ENCODE data around the gene TLCD3B.
"Not testable (repeated sequence)": the region's sequence is repeated elsewhere in the genome, so short reads cannot be mapped to it uniquely, and the experiment has no call there.

Gene TLCD3B

DNA sequence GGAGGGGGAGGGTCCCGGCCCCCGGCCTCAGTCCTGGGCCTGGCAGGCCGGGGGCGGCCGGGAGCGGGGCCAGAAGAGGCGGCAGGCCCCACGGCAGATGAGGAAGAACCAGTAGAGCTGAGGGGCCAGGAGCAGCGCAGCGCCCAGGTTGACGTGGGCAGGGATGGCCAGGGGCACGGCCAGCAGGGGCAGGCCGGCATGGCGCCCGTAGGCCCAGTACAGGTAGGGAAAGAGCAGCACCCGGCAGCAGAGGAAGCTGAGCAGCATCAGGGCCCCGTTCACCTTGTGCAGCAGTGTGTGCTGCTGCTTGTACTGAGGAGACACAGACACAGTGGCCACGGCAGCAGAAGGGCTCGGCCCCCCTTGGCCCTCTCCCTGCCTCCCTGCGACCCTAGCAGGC, 5.9 kb downstream of the TLCD3B start:
- DNase-seq: no peak

DNA sequence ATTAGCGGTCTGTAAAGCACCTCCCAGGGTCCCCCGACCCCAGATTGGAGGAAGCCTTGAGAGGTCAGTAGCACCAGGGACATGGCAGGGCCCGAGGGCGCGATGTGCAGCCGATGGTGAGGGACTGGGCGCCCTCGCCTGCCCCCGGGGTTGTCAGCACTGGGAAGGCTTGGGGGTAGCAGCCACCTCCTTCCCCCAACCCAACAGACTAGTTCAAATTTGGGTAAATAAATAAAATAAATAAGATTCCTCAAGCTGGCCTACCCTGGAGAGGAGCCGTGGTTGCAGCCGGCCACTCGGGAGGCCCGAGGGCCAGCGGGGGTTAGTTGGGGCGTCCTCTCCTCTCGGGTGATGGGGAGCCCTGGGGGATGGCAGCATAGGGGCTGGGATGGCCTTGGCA, 6.6 kb downstream of the TLCD3B start:
- no peak for DNase-seq

DNA sequence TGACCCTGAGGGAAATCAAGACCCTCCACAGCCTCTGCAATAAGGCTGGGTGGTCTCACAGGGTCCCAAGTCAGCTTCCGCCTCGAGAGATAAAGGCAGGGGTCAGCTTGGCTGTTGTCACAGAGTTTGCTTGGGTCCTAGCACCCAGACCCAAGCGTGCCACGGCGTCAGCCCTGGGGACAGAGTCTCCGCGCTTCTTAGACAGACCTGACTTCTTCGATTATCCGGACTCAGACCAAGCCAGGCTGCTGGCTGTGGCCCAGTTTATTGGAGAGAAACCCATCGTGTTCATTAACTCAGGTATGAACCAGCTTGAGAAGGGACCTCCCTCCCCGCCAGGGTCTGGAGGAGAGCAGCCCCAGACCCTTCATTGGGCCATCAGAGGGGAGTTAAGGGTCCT, 7.5 kb downstream of the TLCD3B start:
- DNase-seq: no peak

DNA sequence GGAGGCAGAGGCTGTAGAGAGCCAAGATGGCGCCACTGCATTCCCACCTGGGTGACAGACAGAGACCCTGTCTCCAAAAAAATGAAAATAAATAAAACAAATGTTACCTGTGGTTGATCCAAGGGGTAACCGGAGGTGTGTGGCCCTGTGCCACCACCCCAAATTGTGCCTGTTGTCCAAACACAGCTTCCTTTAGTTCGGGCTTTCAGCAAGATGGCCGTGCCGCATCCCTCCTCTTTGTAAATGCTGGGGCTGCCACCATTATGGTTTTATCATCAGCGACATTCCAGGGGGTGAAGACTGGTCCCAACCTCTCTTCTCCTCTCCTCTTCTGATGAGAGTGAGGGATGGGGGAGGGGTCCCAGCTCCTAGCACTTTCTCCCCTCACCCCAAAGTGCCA, 8.2 kb downstream of the TLCD3B start, which contains the start of gene C16orf92:
TSS of gene C16orf92 (plus strand) at position 312 of the 400 bp plus-strand sequence. CDS start 143 bp downstream, outside the sequence.
- DNase-seq: no peak

DNA sequence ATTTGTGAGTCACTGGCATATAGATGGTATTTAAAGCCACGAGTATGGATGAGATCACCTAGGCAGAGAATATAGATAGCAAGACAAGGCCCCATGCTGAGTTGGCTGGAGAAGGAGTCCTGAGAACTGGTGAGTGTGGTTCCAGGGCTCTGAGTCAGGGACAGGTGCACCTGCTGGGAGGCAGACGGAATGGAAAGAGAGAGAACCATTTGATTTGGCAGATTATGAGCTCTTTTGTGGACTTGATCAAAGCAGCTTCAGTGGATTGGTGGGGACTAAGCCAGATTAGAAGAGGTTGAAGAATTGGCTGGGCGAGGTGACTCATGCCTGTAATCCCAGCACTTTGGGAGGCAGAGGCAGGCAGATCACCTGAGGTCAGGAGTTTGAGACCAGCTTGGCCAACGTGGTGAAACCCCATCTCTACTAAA, 12.3 kb downstream of the TLCD3B start:
- DNase-seq: peak; percentile 61

DNA sequence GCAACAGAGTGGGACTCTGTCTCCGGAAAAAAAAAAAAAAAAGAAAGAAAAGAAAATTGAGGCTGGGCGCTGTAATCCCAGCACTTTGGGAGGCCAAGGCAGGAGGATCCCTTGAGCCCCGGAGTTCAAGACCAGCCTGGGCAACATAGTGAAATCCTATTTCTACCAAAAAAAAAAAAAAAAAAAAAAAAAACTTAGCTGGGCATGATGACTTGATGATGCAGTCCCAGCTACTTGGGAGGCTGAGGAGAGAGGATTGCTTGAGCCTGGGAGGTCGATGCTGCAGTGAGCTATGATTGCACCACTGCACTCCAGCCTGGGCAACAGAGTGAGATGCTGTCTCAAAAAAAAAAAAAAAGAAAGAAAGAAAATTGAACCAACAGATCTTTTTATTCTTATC, 13.1 kb downstream of the TLCD3B start:
- DNase-seq: not testable (repeated sequence)

DNA sequence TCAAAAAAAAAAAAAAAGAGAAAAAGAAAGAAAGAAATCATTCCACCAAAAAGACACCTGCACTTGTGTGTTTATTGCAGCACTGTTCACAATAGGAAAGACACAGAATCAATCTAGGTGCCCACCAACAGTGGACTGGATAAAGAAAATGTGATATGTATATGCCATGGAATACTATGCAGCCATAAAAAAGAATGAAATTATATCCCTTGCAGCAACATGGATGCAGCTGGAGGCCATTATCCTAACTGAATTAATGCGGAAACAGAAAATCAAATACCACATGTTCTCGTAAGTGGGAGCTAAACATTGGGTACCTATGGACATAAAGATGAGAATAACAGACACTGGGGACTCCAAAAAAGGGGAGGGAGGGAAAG, 13.8 kb downstream of the TLCD3B start:
- no peak for DNase-seq

DNA sequence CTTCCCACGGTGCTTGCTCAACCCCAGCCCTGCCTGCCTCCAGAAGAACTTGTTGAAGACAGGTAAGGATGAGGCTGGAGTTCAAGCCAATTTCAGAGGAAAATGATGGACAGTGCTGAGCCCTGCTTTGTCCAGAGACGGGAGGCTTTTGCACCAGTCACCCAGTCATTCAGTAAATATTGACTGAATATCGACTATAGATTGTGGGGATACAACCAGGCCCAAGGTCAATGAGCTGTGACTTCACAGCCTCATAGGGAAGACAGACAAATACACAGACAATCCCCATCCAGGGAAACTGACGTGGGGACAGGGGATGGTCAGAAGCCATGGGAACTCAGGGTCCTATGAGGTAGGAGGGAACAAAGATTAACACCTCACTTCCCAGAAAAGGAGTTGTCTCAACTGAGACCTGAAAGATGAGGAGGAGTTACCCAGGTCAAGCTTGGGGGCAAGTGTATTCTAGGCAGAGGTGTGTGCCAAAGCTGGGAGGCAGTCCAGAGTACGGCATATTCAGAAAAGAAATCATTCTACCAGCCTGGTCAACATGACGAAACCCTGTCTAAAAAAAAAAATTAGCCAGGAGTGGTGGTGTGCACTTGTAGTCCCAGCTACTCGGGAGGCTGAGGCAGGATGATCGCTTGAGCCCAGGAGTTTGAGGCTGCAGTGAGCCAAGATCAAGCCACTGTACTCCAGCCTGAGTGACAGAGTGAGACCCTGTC, 14.4 kb downstream of the TLCD3B start:
- DNase-seq: no peak

DNA sequence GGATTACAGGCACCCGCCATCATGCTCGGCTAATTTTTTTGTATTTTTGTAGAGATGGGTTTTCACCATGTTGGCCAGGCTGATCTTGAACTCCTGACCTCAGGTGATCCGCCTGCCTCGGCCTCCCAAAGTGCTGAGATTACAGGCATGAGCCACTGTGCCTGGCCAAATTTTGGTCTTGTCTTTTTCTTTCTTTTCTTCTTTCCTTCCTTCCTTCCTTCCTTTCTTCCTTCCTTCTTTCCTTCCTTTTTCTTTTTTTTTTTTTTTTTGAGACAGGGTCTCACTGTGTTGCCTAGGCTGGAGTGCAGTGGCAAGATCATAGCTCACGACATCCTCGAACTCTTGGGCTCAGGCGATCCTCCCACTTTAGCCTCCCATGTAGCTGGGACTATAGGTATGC, 15.6 kb downstream of the TLCD3B start:
- DNase-seq: not testable (repeated sequence)

DNA sequence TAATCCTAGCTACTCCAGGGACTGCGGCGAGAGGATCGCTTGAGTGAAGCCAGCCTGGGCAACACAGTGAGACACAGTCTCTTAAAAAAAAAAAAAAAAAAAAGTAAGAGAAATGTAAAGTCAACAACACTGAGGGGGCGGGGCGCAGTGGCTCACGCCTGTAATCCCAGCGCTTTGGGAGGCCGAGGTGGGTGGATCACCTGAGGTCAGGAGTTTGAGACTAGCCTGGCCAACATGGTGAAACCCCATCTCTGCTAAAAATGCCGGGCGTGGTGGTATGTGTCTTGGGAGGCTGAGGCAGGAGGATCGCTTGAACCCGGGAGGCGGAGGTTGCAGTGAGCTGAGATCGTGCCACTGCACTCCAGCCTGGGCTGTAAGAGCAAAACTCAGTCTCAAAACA, 18.5 kb downstream of the TLCD3B start:
- not testable (repeated sequence) for DNase-seq

DNA sequence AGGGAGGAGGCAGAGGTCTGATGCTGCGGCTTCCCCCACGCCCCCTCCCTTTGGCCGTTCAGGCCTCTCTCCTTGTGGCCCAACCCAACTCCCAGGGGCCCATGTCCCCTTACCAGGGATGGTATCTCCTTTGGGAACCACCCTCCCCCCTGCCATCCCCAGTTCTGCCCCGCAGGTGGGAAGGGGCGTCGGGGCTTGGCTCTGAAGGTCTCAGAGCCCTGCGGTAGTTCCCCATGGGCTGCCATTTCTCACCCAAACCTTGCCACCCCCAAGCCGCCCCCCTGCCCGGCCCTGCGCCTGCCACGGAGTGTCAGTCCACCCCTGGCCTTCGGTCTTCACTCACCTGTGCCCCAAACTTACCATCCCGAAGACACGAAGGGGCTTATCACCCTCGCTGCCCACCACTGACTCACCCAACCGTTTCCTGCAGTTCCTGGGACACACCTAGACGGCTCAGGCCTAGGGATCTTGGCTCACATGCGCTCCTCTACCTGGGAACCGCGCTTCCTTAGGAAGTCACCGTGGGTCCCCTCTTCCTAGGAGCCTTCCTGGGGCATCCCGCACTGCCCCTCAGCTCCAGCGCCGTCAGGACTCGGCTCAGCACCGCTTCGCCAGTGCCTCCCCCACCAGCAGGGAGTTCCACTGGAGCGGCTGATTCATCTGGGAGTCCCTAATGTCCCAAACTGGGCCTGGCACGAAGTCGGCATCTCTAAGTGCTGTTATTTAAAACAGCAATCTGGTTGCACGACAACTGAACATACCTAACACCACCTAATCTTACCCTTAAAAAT, 19.2 kb downstream of the TLCD3B start:
- DNase-seq: no peak

DNA sequence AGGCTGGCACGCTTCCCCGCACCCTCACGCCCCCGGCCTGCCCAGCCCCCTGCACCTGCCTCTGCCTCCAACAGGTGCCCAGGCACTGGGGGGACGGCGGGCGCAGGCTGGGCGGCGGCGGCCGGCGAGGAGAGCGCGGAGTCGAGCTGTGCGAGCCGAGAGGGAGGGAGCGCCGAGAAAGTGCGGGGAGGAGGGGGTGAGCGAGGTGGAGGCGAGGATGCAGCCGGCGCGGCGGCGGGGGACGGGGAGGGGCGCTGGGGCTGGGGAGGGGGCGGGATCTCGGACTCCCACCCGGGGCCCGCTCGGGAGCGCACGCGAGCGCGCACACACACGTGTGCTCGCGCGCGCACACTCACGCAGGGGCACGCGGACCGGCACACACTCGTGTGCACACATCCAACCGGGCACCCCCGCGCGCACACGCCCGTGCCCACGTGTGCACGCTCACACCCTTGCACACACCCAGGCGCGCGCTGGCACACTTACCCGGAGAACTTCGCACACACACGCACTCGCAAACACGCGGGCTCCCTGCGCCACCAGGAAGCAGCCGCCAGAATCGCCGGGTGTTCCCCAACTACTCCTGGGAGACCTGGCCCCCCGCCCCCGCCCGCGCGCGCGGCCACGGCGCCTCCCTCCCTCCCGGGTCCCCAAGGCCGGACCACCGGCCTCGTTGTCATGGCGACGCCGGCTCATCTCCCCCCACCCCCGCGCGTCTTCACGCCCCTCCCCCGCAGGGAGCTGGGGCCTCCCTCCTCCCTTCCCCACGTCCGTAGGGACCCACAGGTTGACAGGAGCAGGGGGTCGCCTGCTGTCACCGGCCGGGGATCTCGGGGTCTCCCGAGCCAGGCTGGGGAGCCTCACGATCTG, 20.0 kb downstream of the TLCD3B start, which contains the start of gene DOC2A:
TSS of gene DOC2A (minus strand) at position 184 of the 870 bp plus-strand sequence. CDS start 805 bp downstream, outside the sequence.
- peak; percentile 60 for DNase-seq

DNA sequence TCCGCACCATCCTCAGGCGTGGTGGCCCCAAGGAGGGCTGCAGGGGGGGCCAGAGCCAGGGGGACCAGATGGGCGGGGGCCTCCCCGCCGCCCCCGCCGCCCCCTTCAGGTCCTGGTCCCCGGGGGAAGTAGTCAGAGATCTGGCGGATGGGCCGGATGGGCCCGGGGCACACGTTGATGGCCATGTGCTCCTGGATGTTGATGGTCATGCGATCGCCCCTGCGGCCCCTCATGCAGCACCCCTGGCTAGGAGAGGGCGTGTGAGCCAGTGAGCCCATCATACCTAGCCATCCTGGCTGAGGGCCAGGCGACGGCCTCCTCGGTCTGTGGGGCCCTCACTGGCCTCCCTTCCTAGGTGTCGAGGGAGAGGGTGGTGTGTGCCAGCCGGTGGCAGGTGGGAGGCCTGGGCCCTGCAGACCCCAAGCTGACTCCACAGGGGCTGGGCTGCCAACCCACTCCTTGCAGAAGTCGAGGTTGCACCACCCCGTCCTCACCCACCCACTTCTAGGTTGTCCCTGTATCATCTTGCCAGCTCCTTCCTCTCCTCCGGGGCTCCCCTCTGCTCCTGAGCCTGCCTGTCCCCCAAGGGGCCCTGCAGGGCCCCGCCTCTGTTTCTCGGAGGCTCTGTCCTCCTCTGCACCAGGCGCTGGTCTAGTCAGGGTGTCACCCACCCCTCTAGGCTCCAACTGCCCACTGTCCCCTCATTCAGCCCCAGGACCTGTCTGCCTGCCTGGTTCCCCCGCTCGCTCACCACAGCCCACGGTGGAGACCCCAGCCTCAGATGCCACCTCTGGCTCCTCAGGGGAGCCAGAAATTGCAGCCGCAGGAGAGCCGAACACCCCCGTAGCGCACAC, 20.9 kb downstream of the TLCD3B start:
- no peak for DNase-seq

DNA sequence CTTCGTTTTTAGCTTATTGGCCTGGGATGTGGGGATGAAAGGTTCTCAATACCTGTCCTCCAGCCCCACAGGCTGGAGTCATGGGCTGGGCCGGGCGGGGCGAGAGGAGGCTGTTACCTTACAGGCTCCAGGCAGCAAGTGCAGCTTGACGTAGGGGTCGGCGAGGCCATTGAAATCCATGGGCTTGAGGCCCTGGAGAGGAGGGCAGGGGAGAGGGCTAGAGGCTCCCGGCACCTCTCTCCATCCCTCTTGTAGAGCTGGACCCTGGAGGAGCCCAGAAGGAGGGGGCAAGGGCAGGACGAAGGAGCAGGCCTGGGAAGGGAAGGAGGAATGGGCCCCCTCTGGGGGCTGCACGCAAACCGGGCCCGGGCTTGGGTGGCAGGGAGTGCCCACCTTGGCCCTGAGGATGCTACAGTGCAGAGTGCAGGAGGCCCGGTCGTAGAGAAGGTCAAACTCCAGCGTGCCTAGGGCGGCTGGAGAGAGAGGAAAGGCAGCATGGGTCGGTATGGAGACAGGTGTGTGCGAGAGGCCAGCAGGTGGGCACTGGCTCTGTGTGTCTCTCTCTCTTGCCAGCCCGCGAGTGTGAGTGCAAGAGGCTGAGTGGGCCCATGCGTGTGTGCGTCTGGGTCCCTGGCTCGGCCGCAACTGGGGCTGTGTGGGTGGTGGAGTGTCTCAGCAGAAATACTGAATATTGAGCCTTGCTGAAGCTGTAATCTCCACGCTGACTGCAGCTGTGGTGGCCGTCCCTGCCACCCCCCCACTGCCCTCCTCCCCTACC, 21.8 kb downstream of the TLCD3B start:
- no peak for DNase-seq

DNA sequence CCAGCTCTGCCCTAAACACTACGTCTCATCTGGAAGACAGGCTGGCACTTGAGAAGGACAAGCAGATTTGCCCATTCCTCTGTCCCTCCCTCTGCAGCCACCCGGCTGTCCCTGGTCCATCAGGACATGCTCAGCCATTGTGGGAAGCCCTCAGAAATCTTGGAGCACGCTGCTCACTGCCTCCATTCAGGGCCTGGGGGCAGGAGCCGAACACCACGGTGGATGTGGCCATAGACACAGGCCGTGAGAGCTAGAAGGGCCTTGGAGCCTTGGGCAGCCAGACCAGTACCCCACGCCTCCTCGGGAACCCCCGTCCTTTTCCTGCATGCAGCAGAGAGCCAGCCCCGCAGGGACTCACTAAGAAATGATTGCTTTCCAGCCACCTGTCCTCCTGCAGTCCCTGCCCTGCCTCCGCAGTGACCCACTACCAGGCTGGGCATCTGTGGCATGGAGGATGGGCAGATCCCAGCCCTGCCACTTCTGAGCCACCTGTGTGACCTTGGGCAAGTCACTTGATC, 23.6 kb downstream of the TLCD3B start:
- no peak for DNase-seq

DNA sequence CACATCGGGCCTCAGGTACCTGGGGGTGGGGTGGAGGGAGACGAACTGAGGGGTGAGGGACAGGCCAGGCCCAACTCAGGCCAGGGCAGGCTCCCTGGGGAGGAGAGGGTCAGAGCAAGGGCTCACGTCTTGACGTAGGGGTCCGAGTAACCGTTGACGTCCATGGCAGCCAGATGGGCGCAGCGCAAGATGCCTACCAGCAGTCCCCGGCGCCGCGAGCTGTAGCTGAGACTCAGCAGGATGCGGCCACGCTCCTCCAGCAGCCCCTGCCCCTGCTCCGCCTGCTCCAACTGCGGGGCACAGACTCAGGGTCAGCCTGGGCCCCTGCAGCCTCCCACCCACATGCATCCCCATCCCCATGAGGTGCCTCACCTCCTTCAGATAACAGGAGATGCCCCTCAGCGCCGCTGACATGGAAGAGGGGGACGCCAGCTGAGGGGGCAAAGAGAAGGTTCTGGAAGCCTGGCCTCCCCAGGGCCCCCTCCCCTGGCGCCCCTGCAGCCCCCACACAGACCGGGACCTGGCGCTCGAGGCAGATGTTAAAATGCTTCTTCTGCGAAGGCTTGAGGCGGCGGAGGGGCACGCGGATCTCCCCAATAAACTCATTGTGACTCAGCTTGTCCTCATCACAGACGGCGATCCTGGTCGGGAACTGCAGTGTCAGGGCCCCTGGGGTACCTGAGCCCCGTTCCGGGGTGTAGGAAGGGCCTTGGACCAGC, 24.3 kb downstream of the TLCD3B start:
- DNase-seq: no peak

DNA sequence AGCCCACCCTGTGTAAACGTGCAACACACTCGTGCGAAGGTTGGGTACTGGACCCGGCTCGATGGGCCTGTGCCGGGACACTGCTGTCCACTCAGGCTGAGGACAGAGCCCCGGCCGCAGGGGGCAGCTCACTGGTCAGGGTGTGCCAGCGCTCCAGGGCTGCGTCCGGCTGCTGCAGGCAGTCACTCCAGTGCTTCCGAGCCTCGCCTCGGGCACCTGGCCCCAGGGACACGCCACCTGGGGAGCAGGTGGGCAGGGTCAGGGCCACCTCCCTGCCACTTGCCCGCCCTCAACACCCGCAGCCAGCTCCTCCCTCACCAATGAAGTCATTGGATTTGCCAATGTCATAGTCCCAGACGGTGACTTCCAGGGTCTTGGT, 25.0 kb downstream of the TLCD3B start:
- DNase-seq: no peak

DNA sequence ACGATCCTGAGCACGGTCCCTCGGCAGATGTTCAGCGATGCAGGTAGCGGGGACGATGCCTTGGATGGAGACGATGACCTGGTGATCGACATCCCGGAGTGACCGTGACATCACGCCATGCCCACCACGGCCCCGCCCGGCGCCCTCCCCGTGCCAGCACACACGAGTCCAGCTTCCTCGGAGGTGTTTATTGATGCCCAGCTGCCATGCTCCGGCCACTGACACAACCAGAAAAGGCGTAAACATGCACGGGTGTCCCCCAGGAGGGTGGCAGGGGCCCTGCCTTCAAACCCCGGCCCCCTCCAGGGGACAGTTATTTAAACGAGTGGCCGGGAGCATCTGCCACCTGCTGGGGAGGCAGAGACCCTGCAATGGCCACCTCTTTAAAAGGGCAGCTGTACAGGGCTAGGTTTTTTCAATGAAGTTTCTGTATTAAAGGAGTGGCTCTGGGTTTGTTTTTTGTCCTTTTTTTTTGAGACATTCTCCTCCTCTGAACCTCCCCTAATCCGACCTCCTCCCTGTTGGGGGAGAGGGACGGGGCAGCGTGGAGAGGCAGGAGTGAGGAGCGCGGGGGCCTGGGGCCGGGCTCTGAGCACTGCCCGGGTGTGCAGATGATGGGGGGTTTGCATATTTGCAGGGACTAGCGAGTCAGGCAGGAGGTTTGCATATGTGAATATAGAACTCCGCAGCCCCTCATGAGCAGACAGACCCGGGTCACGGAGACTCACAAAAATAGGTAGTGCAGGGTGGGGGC, 25.6 kb downstream of the TLCD3B start:
- peak; percentile 61 for DNase-seq

DNA sequence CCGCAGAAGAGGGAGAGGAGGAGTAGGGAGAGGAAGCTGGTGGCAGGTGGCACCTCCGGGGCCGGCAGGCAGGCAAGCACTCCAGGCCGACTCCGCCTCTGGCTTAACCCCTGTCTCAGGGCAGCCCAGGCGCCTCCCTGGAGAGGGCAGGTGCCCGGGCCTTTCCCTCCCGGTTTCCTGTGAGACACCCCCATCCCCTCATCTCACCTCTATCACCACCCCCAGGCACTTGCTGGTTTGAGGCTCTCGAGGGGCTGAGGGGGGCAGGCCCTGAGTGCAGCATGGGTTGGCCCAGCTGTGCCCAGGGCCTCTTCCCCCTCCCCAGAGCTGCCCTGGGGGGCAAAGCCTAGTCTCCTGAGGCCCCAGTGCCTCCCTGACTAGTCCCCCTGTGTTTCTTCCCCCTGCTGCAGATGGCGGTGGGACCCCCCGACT, 26.2 kb downstream of the TLCD3B start:
- DNase-seq: no peak

DNA sequence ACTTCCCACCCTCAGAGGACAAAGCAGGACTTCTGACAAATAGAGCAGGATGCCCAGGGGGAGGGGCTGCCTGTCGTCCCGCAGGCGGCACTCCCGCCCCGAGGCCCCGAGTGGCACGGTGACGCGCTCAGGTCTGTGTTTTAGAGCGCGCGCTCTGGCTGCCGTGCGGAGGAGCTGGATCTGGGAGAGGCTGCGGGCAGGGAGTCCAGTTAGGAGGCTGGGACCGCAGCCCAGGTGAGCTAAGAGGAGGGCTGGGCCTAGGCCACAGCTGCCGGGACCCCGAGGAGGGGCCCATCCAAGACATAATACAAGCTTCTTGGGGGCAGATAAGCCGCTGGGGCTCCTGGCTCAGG, 26.7 kb downstream of the TLCD3B start:
- no peak for DNase-seq
